NB4 (cell line): Measurements from ENCODE around the gene CDC42BPA.

ENCODE experiments used
- DNase-seq: peaks from one replicate; pipeline ENCODE4 v3.0.0; 2010; ENCODE audit warnings: low read depth
- H3K4me3 ChIP-seq: one replicate; pipeline ENCODE4 v1.5.1; 2011; ENCODE audit warnings: mild to moderate bottlenecking, low read depth, low read length, moderate library complexity
- CTCF ChIP-seq: IDR thresholded peaks from one replicate; pipeline ENCODE4 v1.5.1; 2012; ENCODE audit warnings: low read depth, low read length
- MAX ChIP-seq: IDR thresholded peaks from 2 replicates; pipeline ENCODE4 v1.6.1; 2011; ENCODE audit warnings: low read depth, low read length
- MYC ChIP-seq: IDR thresholded peaks from 2 replicates; pipeline ENCODE4 v1.6.1; 2011; ENCODE audit warnings: low read depth, low read length
- POLR2A ChIP-seq: IDR thresholded peaks from 2 replicates; pipeline ENCODE4 v1.6.1; 2011; ENCODE audit warnings: mild to moderate bottlenecking; ENCODE audit not compliant: insufficient read length; ENCODE audit errors: extremely low read depth

CDC42BPA gene

GRCh38 chr1:227299241-227299627, 19.1 kb downstream of the CDC42BPA start:
- H3K4me3 ChIP-seq: no peak overlapping the region
- TF ChIP-seq MAX (no peak), MYC (no peak), CTCF (no peak), POLR2A (no peak)
- no peak for DNase-seq

- DNase-seq: no peak
- TF ChIP-seq POLR2A: no peak
- no peak for TF ChIP-seq CTCF
- no peak for TF ChIP-seq MYC
- TF ChIP-seq MAX: no peak
- no peak overlapping the region for H3K4me3 ChIP-seq
These were observed 19.6 kb downstream of the CDC42BPA start for GRCh38 chr1:227298512-227299240.

GRCh38 chr1:227297073-227297793, 21.1 kb downstream of the CDC42BPA start:
- TF ChIP-seq MAX (no peak), CTCF (no peak), MYC (no peak), POLR2A (no peak)
- no peak overlapping the region for H3K4me3 ChIP-seq
- DNase-seq: no peak

- DNase-seq: no peak
- TF ChIP-seq MYC: no peak
- TF ChIP-seq POLR2A: no peak
- no peak for TF ChIP-seq MAX
- TF ChIP-seq CTCF: no peak
- H3K4me3 ChIP-seq: no peak overlapping the region
These were observed 22.7 kb downstream of the CDC42BPA start for GRCh38 chr1:227295609-227296008.

- H3K4me3 ChIP-seq: no peak overlapping the region
- TF ChIP-seq MAX: no peak
- no peak for TF ChIP-seq CTCF
- TF ChIP-seq POLR2A: no peak
- no peak for TF ChIP-seq MYC
- DNase-seq: no peak
These were observed 32.5 kb downstream of the CDC42BPA start for GRCh38 chr1:227285745-227286144.
